ENCODE data around the gene MYO15A. TPM values are rescaled to one million over a fixed set of nuclear protein-coding genes. Genes with fewer than 3 reads are reported as not detected.

The MYO15A gene
- total and polyA plus RNA-seq, 4 experiments from 2014 or later = 0.14 to 2.2 (median 1.0) TPM

DNA sequence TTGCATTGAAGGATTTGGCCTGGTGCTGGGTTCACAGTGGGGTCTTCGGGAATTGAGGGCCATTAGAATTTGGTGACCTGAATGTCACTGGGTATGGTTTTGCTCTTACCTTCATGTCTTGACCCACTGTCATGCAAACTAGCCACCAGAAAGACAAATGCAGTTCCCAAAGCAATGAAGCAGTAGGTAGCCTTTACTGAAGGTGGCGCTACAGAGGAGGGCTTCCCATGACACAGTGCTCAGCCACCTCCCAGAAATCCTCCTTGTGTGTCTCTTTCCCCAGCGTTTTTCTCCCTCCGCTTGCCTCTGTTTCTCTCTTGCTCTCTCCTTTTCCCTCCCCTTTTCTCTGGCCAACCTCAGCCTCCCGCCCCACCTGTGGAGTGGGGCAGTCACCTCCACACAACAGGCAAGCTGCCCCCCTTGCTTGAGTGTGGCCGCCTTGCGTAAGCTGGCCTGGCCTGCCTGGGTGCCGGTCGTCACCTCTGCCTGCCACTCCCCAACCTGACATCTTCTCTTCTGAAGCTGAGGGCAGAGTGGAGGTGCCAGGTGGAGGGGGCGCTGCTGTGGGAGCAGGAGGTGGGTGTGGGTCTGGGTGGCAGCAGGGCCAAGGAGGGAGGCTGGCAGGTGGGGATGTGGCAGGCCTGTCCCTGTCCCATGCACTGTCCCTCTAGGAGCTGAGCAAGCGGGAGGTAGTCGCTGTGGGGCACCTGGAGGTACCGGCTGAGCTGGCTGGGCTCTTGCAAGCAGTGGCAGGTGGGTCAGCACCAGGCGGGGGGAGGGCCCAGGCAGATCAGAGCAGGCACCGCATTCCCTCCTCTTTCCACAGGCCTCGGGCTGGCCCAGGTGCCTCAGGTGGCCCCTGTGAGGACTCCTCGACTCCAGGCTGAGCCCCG, 34.7 kb downstream of the MYO15A start:
- POLR2A ChIA-PET (ENCODE audit: partially characterized antibody) = interaction anchor here (1.3 to 2.4 kb wide), 2 partner anchors 38 to 40 kb away, joined by 3 to 8 read pairs; partner anchors contain the start of gene ALKBH5

DNA sequence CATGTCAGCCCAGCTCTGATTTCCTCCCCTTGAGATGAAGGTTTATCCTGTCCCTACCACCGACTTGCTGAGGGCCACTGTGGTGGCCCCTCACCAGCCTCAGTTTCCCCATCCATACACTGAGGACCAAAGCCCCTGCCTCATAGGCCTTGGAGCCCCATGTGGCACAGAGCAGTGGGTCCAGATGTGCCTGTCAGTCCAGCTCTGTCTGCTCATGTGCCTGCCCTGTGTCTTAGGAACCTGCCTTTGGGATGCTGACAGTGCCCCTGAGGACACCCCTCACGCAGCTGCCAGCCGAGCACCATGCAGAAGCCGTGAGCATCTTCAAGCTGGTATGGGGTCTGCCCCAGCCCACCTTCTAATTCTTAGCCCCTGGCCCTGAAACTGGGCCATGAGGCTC, 35.7 kb downstream of the MYO15A start:
- POLR2A ChIA-PET (ENCODE audit: partially characterized antibody) = no interaction called here
- CTCF ChIA-PET (ENCODE audit: partially characterized antibody) = no interaction called here
- no peaks in the 10 kb centered on the region for H3K36me3 ChIP-seq (ENCODE audit: insufficient read depth, low read length)
- H3K36me3 Mint-ChIP-seq = no peaks in the 10 kb centered on the region
- H3K27me3 ChIP-seq (ENCODE audit: insufficient read depth, low read length) = no peaks in the 10 kb centered on the region
- no peak overlapping the region for H3K27ac Mint-ChIP-seq
- no peaks in the 10 kb centered on the region for H3K4me1 ChIP-seq (ENCODE audit: insufficient read depth, low read length)
- intact Hi-C loops (cut with micrococcal nuclease) = no loop called here
- no peaks in the 10 kb centered on the region for H3K9me3 Mint-ChIP-seq
- no peaks in the 10 kb centered on the region for H3K27me3 Mint-ChIP-seq
- no peak for DNase-seq
- no peaks in the 10 kb centered on the region for H3K9me3 ChIP-seq (ENCODE audit: control insufficient read depth in 1 of 2, low read length in 2 of 2)
- no peak overlapping the region for H3K4me3 Mint-ChIP-seq
- peaks cover 0 to 6% (median 4%) of the 10 kb centered on the region in 4 donors for H3K4me1 Mint-ChIP-seq
- H3K4me3 ChIP-seq (ENCODE audit: low read length in 2 of 2) = no peak overlapping the region
- no peak overlapping the region for H3K27ac ChIP-seq (ENCODE audit: low read depth, low read length)

More for the DNA sequence above, 34.7 kb downstream of the MYO15A start:
- DNase-seq = no peak
- Histone ChIP-seq H3K4me1 (ENCODE audit: insufficient read depth, low read length) (no peaks in the 10 kb centered on the region), H3K9me3 (ENCODE audit: control insufficient read depth in 1 of 2, low read length in 2 of 2) (no peaks in the 10 kb centered on the region), H3K27ac (ENCODE audit: low read depth, low read length) (no peak overlapping the region), H3K4me3 (ENCODE audit: low read length in 2 of 2) (no peak overlapping the region), H3K27me3 (ENCODE audit: insufficient read depth, low read length) (no peaks in the 10 kb centered on the region), H3K36me3 (ENCODE audit: insufficient read depth, low read length) (no peaks in the 10 kb centered on the region)
- intact Hi-C loops (cut with micrococcal nuclease) = no loop called here
- CTCF ChIA-PET (ENCODE audit: partially characterized antibody) = interaction anchor here (1.5 kb wide), 2 partner anchors 9 to 54 kb away, joined by 5 to 6 read pairs; no protein-coding TSS in a partner anchor
- Mint-ChIP-seq H3K4me3 (no peak overlapping the region), H3K36me3 (no peaks in the 10 kb centered on the region), H3K27ac (no peak overlapping the region), H3K9me3 (no peaks in the 10 kb centered on the region), H3K27me3 (no peaks in the 10 kb centered on the region), H3K4me1 (peaks cover 0 to 6% (median 4%) of the 10 kb centered on the region in 4 donors)

DNA sequence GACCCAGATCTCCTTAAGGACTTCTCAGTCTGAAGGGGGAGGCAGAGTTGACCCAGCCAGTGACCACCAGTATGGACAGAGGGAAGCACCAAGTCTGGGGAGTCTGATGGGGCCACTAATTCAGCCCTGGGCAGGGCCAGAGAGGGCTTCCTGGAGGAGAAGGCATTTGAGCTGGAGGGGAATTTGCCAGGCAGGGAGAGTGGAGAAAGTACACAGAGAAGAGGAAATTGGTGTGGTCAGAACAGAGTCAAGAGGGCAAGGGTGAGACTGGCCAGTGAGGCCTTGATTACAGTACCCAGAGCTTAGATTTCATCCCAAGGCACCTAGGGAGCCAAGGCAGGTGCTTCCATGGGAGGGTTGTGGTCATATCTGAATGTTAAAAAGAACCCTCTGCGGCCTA, 36.3 kb downstream of the MYO15A start:
- H3K4me1 Mint-ChIP-seq = peaks cover 0 to 6% (median 4%) of the 10 kb centered on the region in 4 donors
- ChIA-PET CTCF (ENCODE audit: partially characterized antibody) (interaction anchor here (1.3 kb wide), 1 partner anchor 9 kb away, joined by 3 read pairs; no protein-coding TSS in a partner anchor), POLR2A (ENCODE audit: partially characterized antibody) (no interaction called here)
- no peak overlapping the region for H3K4me3 ChIP-seq (ENCODE audit: low read length in 2 of 2)
- intact Hi-C loops (cut with micrococcal nuclease) = no loop called here
- no peak overlapping the region for H3K27ac ChIP-seq (ENCODE audit: low read depth, low read length)
- H3K9me3 ChIP-seq (ENCODE audit: control insufficient read depth in 1 of 2, low read length in 2 of 2) = no peaks in the 10 kb centered on the region
- H3K4me3 Mint-ChIP-seq = no peak overlapping the region
- H3K36me3 ChIP-seq (ENCODE audit: insufficient read depth, low read length) = no peaks in the 10 kb centered on the region
- H3K9me3 Mint-ChIP-seq = no peaks in the 10 kb centered on the region
- H3K27me3 ChIP-seq (ENCODE audit: insufficient read depth, low read length) = no peaks in the 10 kb centered on the region
- peak overlapping the region in 1 of 7 donors; percentile 34 for H3K27ac Mint-ChIP-seq
- H3K4me1 ChIP-seq (ENCODE audit: insufficient read depth, low read length) = no peaks in the 10 kb centered on the region
- H3K36me3 Mint-ChIP-seq = no peaks in the 10 kb centered on the region
- H3K27me3 Mint-ChIP-seq = no peaks in the 10 kb centered on the region
- no peak for DNase-seq

- H3K27me3 ChIP-seq (ENCODE audit: insufficient read depth, low read length) = no peaks in the 10 kb centered on the region
- no peak overlapping the region for H3K4me3 ChIP-seq (ENCODE audit: low read length in 2 of 2)
- no peaks in the 10 kb centered on the region for H3K27me3 Mint-ChIP-seq
- peaks cover 0 to 6% (median 4%) of the 10 kb centered on the region in 4 donors for H3K4me1 Mint-ChIP-seq
- no peak overlapping the region for H3K27ac ChIP-seq (ENCODE audit: low read depth, low read length)
- POLR2A ChIA-PET (ENCODE audit: partially characterized antibody) = interaction anchor here (1.0 kb wide), 1 partner anchor 38 kb away, joined by 3 read pairs; the partner anchor contains the start of gene ALKBH5
- intact Hi-C loops (cut with micrococcal nuclease) = no loop called here
- H3K4me3 Mint-ChIP-seq = no peak overlapping the region
- H3K36me3 ChIP-seq (ENCODE audit: insufficient read depth, low read length) = no peaks in the 10 kb centered on the region
- H3K4me1 ChIP-seq (ENCODE audit: insufficient read depth, low read length) = no peaks in the 10 kb centered on the region
- CTCF ChIA-PET (ENCODE audit: partially characterized antibody) = interaction anchor here (1.3 kb wide), 1 partner anchor 8 kb away, joined by 3 read pairs; no protein-coding TSS in a partner anchor
- H3K9me3 Mint-ChIP-seq = no peaks in the 10 kb centered on the region
- H3K27ac Mint-ChIP-seq = no peak overlapping the region
- H3K36me3 Mint-ChIP-seq = no peaks in the 10 kb centered on the region
- no peaks in the 10 kb centered on the region for H3K9me3 ChIP-seq (ENCODE audit: control insufficient read depth in 1 of 2, low read length in 2 of 2)
- no peak for DNase-seq
Observed at GRCh38 chr17:18145811-18146210, 37.3 kb downstream of the MYO15A start.

DNA sequence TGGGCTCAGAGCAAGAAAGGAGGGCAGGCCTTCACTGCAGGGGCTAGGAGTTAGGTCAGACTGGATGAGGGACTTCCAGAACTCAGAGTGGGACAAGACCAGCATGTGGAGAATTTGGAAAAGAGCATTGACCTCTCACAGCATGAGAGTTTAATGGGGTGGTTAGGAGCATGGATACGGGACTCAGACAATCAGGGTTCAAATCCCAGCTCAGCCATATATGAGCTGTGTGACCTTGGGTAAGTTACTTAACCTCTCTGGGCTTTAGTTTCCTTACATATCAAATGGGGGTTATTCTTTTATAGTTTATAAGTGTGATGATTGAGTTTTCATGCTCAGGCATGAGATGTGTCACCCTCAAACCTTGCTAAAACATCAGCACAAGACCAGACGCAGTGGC, 37.7 kb downstream of the MYO15A start:
- no peaks in the 10 kb centered on the region for H3K27me3 ChIP-seq (ENCODE audit: insufficient read depth, low read length)
- no peaks in the 10 kb centered on the region for H3K36me3 ChIP-seq (ENCODE audit: insufficient read depth, low read length)
- CTCF ChIA-PET (ENCODE audit: partially characterized antibody) = no interaction called here
- Mint-ChIP-seq H3K4me1 (peaks cover 0 to 2% (median under 1%) of the 10 kb centered on the region in 4 donors), H3K9me3 (no peaks in the 10 kb centered on the region), H3K27me3 (no peaks in the 10 kb centered on the region), H3K4me3 (no peak overlapping the region), H3K27ac (no peak overlapping the region), H3K36me3 (no peaks in the 10 kb centered on the region)
- no peak overlapping the region for H3K4me3 ChIP-seq (ENCODE audit: low read length in 2 of 2)
- intact Hi-C loops (cut with micrococcal nuclease) = no loop called here
- POLR2A ChIA-PET (ENCODE audit: partially characterized antibody) = interaction anchor here (1.0 kb wide), 1 partner anchor 38 kb away, joined by 3 read pairs; the partner anchor contains the start of gene ALKBH5
- H3K4me1 ChIP-seq (ENCODE audit: insufficient read depth, low read length) = no peaks in the 10 kb centered on the region
- H3K27ac ChIP-seq (ENCODE audit: low read depth, low read length) = no peak overlapping the region
- no peak for DNase-seq
- H3K9me3 ChIP-seq (ENCODE audit: control insufficient read depth in 1 of 2, low read length in 2 of 2) = no peaks in the 10 kb centered on the region

GRCh38 chr17:18146980-18147379, 38.4 kb downstream of the MYO15A start:
- no peaks in the 10 kb centered on the region for H3K36me3 ChIP-seq (ENCODE audit: insufficient read depth, low read length)
- H3K4me1 ChIP-seq (ENCODE audit: insufficient read depth, low read length) = no peaks in the 10 kb centered on the region
- H3K9me3 ChIP-seq (ENCODE audit: control insufficient read depth in 1 of 2, low read length in 2 of 2) = no peaks in the 10 kb centered on the region
- H3K9me3 Mint-ChIP-seq = no peaks in the 10 kb centered on the region
- H3K4me3 Mint-ChIP-seq = no peak overlapping the region
- ChIA-PET POLR2A (ENCODE audit: partially characterized antibody) (no interaction called here), CTCF (ENCODE audit: partially characterized antibody) (no interaction called here)
- no peaks in the 10 kb centered on the region for H3K27me3 ChIP-seq (ENCODE audit: insufficient read depth, low read length)
- no peak overlapping the region for H3K27ac ChIP-seq (ENCODE audit: low read depth, low read length)
- no peaks in the 10 kb centered on the region for H3K4me1 Mint-ChIP-seq
- no peak overlapping the region for H3K4me3 ChIP-seq (ENCODE audit: low read length in 2 of 2)
- no peak for DNase-seq
- H3K27me3 Mint-ChIP-seq = no peaks in the 10 kb centered on the region
- intact Hi-C loops (cut with micrococcal nuclease) = no loop called here
- H3K36me3 Mint-ChIP-seq = no peaks in the 10 kb centered on the region
- H3K27ac Mint-ChIP-seq = no peak overlapping the region

DNA sequence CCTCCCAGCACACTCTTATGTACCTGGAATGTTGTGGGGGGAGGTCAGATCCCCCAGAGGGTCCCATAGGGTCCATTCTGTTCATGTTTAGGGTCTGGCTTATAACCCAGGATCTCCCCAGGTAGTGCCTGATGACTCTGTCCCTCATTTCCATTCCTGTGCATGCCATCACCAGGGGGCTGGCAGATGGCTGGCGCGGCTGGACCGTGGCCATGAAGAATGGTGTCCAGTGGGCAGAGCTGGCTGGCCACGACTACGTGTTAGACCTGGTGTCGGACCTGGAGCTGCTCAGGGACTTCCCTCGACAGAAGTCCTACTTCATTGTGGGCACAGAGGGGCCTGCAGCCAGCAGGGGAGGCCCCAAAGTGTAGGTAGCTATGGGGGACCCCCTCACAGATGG, 40.0 kb downstream of the MYO15A start:
- Mint-ChIP-seq H3K4me3 (no peak overlapping the region), H3K9me3 (no peaks in the 10 kb centered on the region), H3K4me1 (peaks cover 0 to 7% (median under 1%) of the 10 kb centered on the region in 4 donors), H3K27ac (no peak overlapping the region), H3K27me3 (no peaks in the 10 kb centered on the region), H3K36me3 (no peaks in the 10 kb centered on the region)
- Histone ChIP-seq H3K27me3 (ENCODE audit: insufficient read depth, low read length) (no peaks in the 10 kb centered on the region), H3K9me3 (ENCODE audit: control insufficient read depth in 1 of 2, low read length in 2 of 2) (no peaks in the 10 kb centered on the region), H3K27ac (ENCODE audit: low read depth, low read length) (no peak overlapping the region), H3K4me1 (ENCODE audit: insufficient read depth, low read length) (peaks cover 5% of the 10 kb centered on the region), H3K4me3 (ENCODE audit: low read length in 2 of 2) (no peak overlapping the region), H3K36me3 (ENCODE audit: insufficient read depth, low read length) (no peaks in the 10 kb centered on the region)
- intact Hi-C loops (cut with micrococcal nuclease) = no loop called here
- DNase-seq = no peak
- ChIA-PET POLR2A (ENCODE audit: partially characterized antibody) (interaction anchor here (0.6 kb wide), 1 partner anchor 776 kb away, joined by 5 read pairs; no protein-coding TSS in a partner anchor), CTCF (ENCODE audit: partially characterized antibody) (no interaction called here)
